Activated CD4-positive, alpha-beta T cell treated with anti-CD3 and anti-CD28 coated beads for 36 hours (primary cell): ENCODE results near the gene GLYR1. TPM values are rescaled to one million over a fixed set of nuclear protein-coding genes. Genes with fewer than 3 reads are reported as not detected.
"Not testable (repeated sequence)": the region's sequence is repeated elsewhere in the genome, so short reads cannot be mapped to it uniquely, and the experiment has no call there.

Experiments used
- ATAC-seq: fragments of 200-7000 bp; cut with Tn5 transposase; one replicate; pipeline ENCODE4 v1.10.0; 2021; ENCODE audit warnings: mild to moderate bottlenecking, moderate library complexity
- CTCF ChIA-PET: fragments of 350-600 bp; sonication (Branson Sonifier 250); formaldehyde crosslinking; loops from one replicate; lab custom pipeline; 2021; ENCODE audit warnings: antibody characterized with exemption; lab: Charles Lee
- POLR2A ChIA-PET: fragments of 350-600 bp; sonication (Branson Sonifier 250); formaldehyde crosslinking; loops from one replicate; lab custom pipeline; 2021; ENCODE audit warnings: antibody characterized with exemption, inconsistent platforms; lab: Charles Lee
- DNase-seq: peaks from one replicate; pipeline ENCODE4 v3.0.0-alpha.2; 2020
- H3K27ac Mint-ChIP-seq: one replicate; pipeline ENCODE4 v1.8.0; 2021; ENCODE audit warnings: mixed read lengths
- H3K27me3 Mint-ChIP-seq: one replicate; pipeline ENCODE4 v1.8.0; 2021; ENCODE audit warnings: mixed read lengths
- H3K36me3 Mint-ChIP-seq: one replicate; pipeline ENCODE4 v1.8.0; 2021; ENCODE audit warnings: low read depth, mixed read lengths
- H3K4me1 Mint-ChIP-seq: one replicate; pipeline ENCODE4 v1.8.0; 2021; ENCODE audit warnings: mixed read lengths
- H3K4me3 Mint-ChIP-seq: one replicate; pipeline ENCODE4 v1.8.0; 2021; ENCODE audit warnings: mild to moderate bottlenecking, moderate library complexity, mixed read lengths
- H3K9me3 Mint-ChIP-seq: one replicate; pipeline ENCODE4 v1.8.0; 2021; ENCODE audit warnings: low read depth, mixed read lengths
- intact Hi-C, 2 experiments: fragments of 100-400 bp; cut with DNase I in 1 of 2; cut with micrococcal nuclease in 1 of 2; formaldehyde crosslinking; loops; one replicate each; pipeline versions ENCODE4 v1.14.2 to v1.15.1; 2022 to 2024; cut with DNase I, micrococcal nuclease
- total RNA-seq, 2 experiments: library from RNA; stranded (reverse); gene quantifications; one replicate each; pipeline ENCODE4 v1.2.3, GENCODE V29; 2021

Gene GLYR1
- total RNA-seq, 2 experiments from 2014 or later: 76.9 to 78.4 TPM

DNA sequence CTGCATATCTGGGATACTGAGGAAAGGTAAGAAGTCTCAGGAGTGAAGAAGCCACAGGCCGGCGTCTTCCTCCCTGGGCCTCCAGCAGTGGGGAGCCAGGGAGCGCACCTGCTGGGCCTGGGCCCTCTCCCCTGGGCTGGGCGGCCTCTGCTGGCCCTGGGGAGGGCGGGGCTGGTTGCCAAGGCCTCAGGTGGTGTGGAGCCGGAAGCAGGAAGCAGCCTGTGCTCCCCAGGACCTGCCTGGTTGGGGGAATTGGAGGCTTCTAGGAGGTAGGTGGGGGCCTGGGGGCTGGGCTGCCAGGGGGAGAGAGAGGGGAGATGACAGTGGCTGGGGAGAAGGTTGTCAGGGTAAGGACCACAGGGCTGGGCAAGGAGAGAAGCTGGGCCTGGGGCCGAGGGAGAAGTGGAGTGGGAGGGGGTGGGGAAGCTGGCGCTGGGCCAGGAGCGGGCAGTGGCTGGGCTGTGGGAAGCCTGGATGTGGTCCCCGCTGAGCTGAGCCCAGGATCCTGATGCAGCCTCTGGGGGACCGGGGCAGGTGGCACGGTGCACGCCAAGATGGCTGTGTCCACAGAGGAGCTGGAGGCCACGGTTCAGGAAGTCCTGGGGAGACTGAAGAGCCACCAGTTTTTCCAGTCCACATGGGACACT is 51.8 kb downstream of the GLYR1 start, which contains the start of gene SMIM22:
Gene SMIM22, plus strand, starts transcription at position 189 of the 647 bp plus-strand sequence. Its CDS starts 366 bp downstream, at position 555.
- no peaks in the 10 kb centered on the region for H3K36me3 Mint-ChIP-seq
- peaks cover 2% of the 10 kb centered on the region for H3K27me3 Mint-ChIP-seq
- no peaks in the 10 kb centered on the region for H3K9me3 Mint-ChIP-seq
- ATAC-seq (no peak), DNase-seq (no peak)
- CTCF ChIA-PET: no interaction called here
- intact Hi-C loops: no loop called here
- POLR2A ChIA-PET: no interaction called here
- H3K4me3 Mint-ChIP-seq: no peak within 1 kb of the TSS
- peaks cover under 1% of the 10 kb centered on the region for H3K4me1 Mint-ChIP-seq
- H3K27ac Mint-ChIP-seq: no peak within 1 kb of the TSS

DNA sequence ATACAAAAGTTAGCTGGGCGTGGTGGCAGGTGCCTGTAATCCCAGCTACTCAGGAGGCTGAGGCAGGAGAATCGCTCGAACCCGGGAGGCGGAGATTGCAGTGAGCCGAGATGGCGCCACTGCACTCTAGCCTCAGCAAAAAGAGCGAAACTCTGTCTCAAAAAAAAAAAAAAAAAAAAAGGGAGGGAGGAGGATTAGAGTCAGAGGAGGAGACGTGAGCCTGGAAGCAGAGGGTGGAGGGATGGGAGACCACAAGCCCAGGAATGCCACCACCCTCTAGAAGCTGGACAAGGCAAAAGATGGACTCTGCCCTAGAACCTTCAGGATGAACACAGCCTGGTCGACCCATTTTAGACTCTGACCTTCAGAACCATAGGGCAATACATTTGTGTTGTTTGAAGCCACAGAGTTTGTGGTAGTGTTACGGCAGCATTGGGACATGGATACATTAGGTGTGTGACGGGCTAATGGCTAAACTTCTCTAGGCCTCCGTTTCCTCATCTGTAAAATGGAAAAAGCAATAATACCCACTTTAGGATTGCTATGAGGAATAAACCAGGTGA is 54.1 kb downstream of the GLYR1 start:
- no peak for DNase-seq
- Mint-ChIP-seq H3K27ac (no peak overlapping the region), H3K9me3 (no peaks in the 10 kb centered on the region), H3K36me3 (no peaks in the 10 kb centered on the region), H3K27me3 (peaks cover 2% of the 10 kb centered on the region), H3K4me3 (no peak overlapping the region), H3K4me1 (no peaks in the 10 kb centered on the region)
- intact Hi-C loops: no loop called here
- ChIA-PET POLR2A (no interaction called here), CTCF (no interaction called here)
- ATAC-seq: no peak

DNA sequence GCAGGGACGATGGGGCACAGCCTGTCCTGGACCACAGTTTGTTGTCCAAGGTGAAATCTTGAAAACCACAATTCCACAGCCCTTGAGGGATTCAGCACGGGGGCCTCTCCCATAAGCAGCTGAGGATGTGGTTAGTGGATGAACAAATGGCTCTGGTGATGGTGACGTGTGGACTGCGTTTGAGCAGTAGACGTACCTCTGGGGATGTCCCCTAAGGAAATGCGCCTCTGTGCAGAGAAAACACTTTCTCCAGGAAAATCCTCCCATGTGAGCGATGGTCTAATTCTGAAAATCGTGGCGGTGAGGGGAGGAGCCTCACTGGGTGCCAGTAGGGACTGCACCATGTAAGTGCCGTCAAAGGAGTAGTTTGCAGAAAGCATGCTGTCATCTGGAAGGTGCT is 56.2 kb downstream of the GLYR1 start:
- ATAC-seq (peak; percentile 55), DNase-seq (no peak)
- peaks cover 2% of the 10 kb centered on the region for H3K27me3 Mint-ChIP-seq
- no peak overlapping the region for H3K27ac Mint-ChIP-seq
- intact Hi-C loops: no loop called here
- H3K36me3 Mint-ChIP-seq: no peaks in the 10 kb centered on the region
- no peak overlapping the region for H3K4me3 Mint-ChIP-seq
- H3K9me3 Mint-ChIP-seq: no peaks in the 10 kb centered on the region
- no peaks in the 10 kb centered on the region for H3K4me1 Mint-ChIP-seq
- CTCF ChIA-PET: no interaction called here
- POLR2A ChIA-PET: no interaction called here

GRCh38 chr16:4790261-4790660 is 56.8 kb downstream of the GLYR1 start:
- no peak for DNase-seq
- H3K4me3 Mint-ChIP-seq: no peak overlapping the region
- POLR2A ChIA-PET: no interaction called here
- peaks cover 2% of the 10 kb centered on the region for H3K27me3 Mint-ChIP-seq
- intact Hi-C loops: no loop called here
- H3K27ac Mint-ChIP-seq: no peak overlapping the region
- no peak for ATAC-seq
- H3K36me3 Mint-ChIP-seq: no peaks in the 10 kb centered on the region
- CTCF ChIA-PET: interaction anchor here (0.6 kb wide), 1 partner anchor 372 kb away, joined by 3 read pairs; no protein-coding TSS in a partner anchor
- H3K9me3 Mint-ChIP-seq: no peaks in the 10 kb centered on the region
- H3K4me1 Mint-ChIP-seq: no peaks in the 10 kb centered on the region

DNA sequence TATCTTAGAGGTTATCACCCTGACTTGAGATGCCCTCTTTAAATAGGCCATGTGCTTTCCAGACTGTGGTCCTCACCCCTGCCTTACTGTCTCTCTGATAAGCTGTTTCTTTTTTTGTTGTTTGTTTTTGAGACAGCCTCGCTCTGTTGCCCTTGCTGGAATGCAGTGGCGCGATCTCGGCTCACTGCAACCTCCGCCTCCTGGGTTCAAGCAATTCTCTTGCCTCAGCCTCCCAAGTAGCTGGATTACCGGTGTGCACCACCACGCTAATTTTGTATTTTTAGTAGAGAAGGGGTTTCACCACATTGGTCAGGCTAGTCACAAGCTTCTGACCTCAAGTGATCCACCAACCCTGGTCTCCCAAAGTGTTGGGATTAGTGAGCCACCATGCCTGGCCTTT is 58.2 kb downstream of the GLYR1 start:
- Mint-ChIP-seq H3K9me3 (no peaks in the 10 kb centered on the region), H3K27ac (no peak overlapping the region), H3K36me3 (no peaks in the 10 kb centered on the region), H3K4me1 (no peaks in the 10 kb centered on the region), H3K4me3 (no peak overlapping the region), H3K27me3 (peaks cover 2% of the 10 kb centered on the region)
- POLR2A ChIA-PET: no interaction called here
- intact Hi-C loops: no loop called here
- CTCF ChIA-PET: no interaction called here
- DNase-seq: no peak
- no peak for ATAC-seq

DNA sequence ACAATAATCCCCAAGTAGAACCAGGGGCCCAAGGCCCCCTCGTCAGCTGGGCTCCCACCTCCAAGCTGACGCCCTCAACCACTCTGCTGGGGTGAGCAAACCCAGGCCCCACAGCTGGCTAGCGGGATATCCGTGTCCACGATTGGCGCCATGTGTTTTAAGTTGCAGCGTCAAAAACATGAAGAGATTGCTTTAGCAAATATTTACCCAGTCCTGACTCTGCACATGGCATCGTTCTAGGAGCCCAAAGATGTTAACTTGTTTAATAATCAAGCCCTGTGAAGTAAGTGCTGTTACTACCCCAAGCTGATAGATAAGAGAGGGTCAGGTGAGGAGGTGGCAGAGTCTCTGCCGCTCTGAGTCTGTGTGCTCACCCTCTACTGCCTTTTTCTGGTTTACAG is 58.6 kb downstream of the GLYR1 start:
- CTCF ChIA-PET: interaction anchor here (0.6 kb wide), 1 partner anchor 44 kb away, joined by 3 read pairs; no protein-coding TSS in a partner anchor
- H3K27me3 Mint-ChIP-seq: peaks cover 2% of the 10 kb centered on the region
- POLR2A ChIA-PET: no interaction called here

DNA sequence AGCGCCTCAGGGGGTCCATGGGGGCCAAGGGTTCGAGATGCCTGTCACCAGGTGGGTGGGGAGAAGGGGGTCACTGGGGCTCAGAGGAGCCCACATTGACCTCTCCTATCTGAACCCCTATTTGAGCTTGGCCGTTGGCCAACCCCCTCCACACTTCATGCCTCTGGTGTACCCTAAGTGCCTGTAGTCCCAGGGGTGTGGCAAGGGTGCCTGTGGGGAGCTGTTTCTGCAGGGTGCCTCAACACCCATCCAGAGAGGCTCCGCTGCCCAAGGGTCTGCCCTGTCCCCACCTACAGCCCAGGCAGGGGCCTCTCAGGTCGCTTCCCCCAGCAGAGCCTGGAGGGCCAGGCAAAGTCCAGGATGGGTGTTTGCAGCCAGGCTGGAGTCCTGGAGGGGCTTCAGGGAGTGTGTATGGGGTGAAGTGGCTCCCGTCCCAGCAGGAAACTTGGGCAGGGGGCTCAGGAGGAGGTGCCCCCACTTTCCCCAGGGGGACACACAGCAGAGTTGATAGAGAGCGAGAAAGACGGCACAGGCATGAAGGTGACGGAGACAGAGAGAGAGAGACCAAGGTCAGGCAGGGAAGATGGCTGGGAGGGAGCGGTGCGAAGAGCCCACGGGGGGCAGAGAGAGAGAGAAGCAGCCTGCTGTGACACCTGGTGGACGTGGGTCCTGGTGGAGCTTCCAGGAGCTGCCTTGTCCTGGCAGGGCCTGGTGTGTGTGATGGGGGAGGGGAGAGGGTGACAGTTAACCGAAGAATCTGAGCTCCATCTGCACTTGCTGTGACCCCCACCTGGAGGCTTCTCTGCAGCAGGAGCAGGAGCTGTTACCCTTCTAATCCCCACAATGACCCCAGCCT is 59.2 kb downstream of the GLYR1 start, which contains the start of gene SEPTIN12:
Gene SEPTIN12, minus strand, starts transcription at position 719 of the 856 bp plus-strand sequence. Its CDS starts 700 bp downstream, at position 19.
- ChIA-PET POLR2A (no interaction called here), CTCF (interaction anchor here (0.6 kb wide), 1 partner anchor 44 kb away, joined by 3 read pairs; no protein-coding TSS in a partner anchor)
- no peaks in the 10 kb centered on the region for H3K36me3 Mint-ChIP-seq
- intact Hi-C loops: no loop called here
- DNase-seq: no peak
- no peak within 1 kb of the TSS for H3K4me3 Mint-ChIP-seq
- no peaks in the 10 kb centered on the region for H3K9me3 Mint-ChIP-seq
- peaks cover 2% of the 10 kb centered on the region for H3K27me3 Mint-ChIP-seq
- no peak for ATAC-seq
- no peak within 1 kb of the TSS for H3K27ac Mint-ChIP-seq
- no peaks in the 10 kb centered on the region for H3K4me1 Mint-ChIP-seq

More for the DNA sequence above, 58.6 kb downstream of the GLYR1 start:
- H3K9me3 Mint-ChIP-seq: no peaks in the 10 kb centered on the region
- DNase-seq (no peak), ATAC-seq (no peak)
- H3K27ac Mint-ChIP-seq: no peak overlapping the region
- H3K36me3 Mint-ChIP-seq: no peaks in the 10 kb centered on the region
- no peaks in the 10 kb centered on the region for H3K4me1 Mint-ChIP-seq
- no peak overlapping the region for H3K4me3 Mint-ChIP-seq
- intact Hi-C loops: no loop called here

DNA sequence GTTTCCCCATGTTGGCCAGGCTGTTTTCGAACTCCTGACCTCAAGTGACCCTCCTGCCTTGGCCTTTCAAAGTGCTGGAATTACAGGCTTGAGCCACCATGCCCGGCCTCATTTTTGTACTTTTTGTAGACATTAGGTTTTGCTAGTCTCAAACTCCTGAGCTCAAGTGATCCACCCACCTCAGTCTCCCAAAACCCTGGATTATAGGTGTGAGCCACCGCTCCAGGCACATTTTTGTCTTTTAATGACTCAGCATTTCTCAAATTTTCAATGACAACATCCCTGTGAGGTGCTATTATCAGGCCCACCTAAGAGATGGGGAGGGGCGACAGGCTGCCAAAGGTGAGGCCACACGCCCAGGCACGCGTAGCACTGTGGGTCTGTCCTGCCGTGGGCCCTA is 60.0 kb downstream of the GLYR1 start:
- POLR2A ChIA-PET: no interaction called here
- DNase-seq: no peak
- intact Hi-C loops: no loop called here
- no peak overlapping the region for H3K4me3 Mint-ChIP-seq
- CTCF ChIA-PET: interaction anchor here (0.7 kb wide), 1 partner anchor 413 kb away, joined by 3 read pairs; no protein-coding TSS in a partner anchor
- no peak overlapping the region for H3K27ac Mint-ChIP-seq
- ATAC-seq: no peak
- H3K27me3 Mint-ChIP-seq: peaks cover 2% of the 10 kb centered on the region
- no peaks in the 10 kb centered on the region for H3K36me3 Mint-ChIP-seq
- H3K4me1 Mint-ChIP-seq: no peaks in the 10 kb centered on the region
- H3K9me3 Mint-ChIP-seq: no peaks in the 10 kb centered on the region

- intact Hi-C loops: no loop called here
- Mint-ChIP-seq H3K9me3 (no peaks in the 10 kb centered on the region), H3K36me3 (no peaks in the 10 kb centered on the region), H3K27me3 (no peaks in the 10 kb centered on the region), H3K4me1 (no peaks in the 10 kb centered on the region), H3K27ac (no peak overlapping the region), H3K4me3 (no peak overlapping the region)
- DNase-seq: no peak
- ChIA-PET POLR2A (no interaction called here), CTCF (interaction anchor here (1.2 kb wide), 1 partner anchor 14 kb away, joined by 3 read pairs; no protein-coding TSS in a partner anchor)
- ATAC-seq: no peak
These were observed 61.2 kb downstream of the GLYR1 start for GRCh38 chr16:4785758-4786433.

DNA sequence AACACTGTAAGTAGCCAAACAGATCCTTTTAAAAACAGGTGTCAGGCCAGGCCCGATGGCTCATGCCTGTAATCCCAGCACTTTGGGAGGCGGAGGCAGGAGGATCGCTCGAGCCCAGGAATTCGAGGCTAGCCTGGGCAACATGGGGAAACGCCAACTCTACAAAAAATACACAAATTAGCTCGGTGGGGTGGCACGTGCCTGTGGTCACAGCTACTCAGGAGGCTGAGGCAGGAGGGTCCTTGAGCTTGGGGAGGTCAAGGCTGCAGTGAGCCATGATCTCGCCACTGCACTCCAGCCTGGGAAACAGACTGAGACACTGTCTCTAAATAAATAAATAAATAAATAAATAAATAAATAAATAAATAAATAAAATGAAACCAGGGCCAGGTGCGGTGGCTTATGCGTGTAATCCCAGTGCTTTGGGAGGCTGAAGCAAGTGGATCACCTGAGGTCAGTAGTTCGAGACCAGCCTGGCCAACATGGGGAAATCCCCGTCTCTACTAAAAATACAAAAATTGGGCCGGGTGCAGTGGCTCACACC is 62.6 kb downstream of the GLYR1 start:
- H3K4me3 Mint-ChIP-seq, H3K4me1 Mint-ChIP-seq, H3K27ac Mint-ChIP-seq, H3K27me3 Mint-ChIP-seq, CTCF ChIA-PET, H3K9me3 Mint-ChIP-seq, DNase-seq, H3K36me3 Mint-ChIP-seq, POLR2A ChIA-PET, ATAC-seq, intact Hi-C loops: not testable (repeated sequence)

DNA sequence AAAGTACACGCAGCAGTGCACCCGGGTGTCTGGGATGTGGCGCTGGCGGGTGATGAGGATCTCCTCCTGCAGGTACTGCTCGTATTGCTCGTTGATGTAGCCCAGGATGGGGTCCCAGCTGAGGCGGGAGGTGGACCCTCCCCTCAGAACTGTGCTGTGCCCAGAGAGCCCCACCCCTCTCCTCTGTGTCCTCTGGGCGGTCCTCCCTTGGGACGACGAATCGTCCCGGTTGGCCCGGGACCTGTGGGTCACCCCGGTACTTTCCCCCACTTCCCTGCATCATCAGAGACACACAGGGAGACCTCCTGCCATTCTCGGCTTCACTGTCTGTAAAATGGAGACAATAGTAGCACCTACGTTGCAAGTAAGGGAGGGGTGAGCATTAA is 63.1 kb downstream of the GLYR1 start:
- POLR2A ChIA-PET: no interaction called here
- H3K9me3 Mint-ChIP-seq: no peaks in the 10 kb centered on the region
- no peak for ATAC-seq
- CTCF ChIA-PET: no interaction called here
- H3K4me3 Mint-ChIP-seq: no peak overlapping the region
- no peak for DNase-seq
- no peaks in the 10 kb centered on the region for H3K27me3 Mint-ChIP-seq
- no peak overlapping the region for H3K27ac Mint-ChIP-seq
- no peaks in the 10 kb centered on the region for H3K36me3 Mint-ChIP-seq
- no peaks in the 10 kb centered on the region for H3K4me1 Mint-ChIP-seq
- intact Hi-C loops: no loop called here
